ENCODE results near the gene PAXX. TPM values are rescaled to one million over a fixed set of nuclear protein-coding genes. Genes with fewer than 3 reads are reported as not detected.

Gene PAXX
- total RNA-seq, 1 donor from 2014 or later = 84.9 TPM

DNA sequence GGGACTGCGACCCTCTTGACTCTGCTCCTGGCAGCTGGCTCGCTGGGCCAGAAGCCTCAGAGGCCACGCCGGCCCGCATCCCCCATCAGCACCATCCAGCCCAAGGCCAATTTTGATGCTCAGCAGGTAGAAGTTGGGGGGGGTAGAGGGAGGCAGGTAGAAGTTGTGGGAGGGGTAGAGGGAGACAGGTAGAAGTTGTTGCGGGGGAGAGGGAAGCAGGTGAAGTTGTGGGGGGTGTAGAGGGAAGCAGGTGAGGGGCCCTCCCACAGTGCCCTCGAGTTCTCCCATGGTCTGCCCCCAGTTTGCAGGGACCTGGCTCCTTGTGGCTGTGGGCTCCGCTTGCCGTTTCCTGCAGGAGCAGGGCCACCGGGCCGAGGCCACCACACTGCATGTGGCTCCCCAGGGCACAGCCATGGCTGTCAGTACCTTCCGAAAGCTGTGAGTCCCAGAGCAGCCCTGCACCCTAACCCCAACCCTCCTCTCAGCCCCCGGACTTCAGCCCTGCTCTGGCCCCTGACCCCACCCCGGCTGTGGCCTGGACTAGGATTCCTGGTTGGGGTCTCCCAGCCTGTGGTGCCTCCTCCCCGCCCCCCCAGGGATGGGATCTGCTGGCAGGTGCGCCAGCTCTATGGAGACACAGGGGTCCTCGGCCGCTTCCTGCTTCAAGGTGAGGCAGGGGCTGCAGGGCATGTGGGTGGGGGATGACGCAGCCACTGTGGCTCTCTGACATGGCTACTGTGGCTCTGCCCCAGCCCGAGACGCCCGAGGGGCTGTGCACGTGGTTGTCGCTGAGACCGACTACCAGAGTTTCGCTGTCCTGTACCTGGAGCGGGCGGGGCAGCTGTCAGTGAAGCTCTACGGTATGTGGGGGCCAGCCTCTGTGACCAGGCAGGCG, 46.6 kb upstream of the PAXX start:
- H3K4me1 Mint-ChIP-seq = peaks cover 4% of the 10 kb centered on the region
- H3K36me3 Mint-ChIP-seq (ENCODE audit: low read depth) = no peaks in the 10 kb centered on the region
- H3K9me3 Mint-ChIP-seq = no peaks in the 10 kb centered on the region
- H3K27me3 Mint-ChIP-seq (ENCODE audit: low read depth) = no peaks in the 10 kb centered on the region
- TF ChIP-seq, protein P1, sequence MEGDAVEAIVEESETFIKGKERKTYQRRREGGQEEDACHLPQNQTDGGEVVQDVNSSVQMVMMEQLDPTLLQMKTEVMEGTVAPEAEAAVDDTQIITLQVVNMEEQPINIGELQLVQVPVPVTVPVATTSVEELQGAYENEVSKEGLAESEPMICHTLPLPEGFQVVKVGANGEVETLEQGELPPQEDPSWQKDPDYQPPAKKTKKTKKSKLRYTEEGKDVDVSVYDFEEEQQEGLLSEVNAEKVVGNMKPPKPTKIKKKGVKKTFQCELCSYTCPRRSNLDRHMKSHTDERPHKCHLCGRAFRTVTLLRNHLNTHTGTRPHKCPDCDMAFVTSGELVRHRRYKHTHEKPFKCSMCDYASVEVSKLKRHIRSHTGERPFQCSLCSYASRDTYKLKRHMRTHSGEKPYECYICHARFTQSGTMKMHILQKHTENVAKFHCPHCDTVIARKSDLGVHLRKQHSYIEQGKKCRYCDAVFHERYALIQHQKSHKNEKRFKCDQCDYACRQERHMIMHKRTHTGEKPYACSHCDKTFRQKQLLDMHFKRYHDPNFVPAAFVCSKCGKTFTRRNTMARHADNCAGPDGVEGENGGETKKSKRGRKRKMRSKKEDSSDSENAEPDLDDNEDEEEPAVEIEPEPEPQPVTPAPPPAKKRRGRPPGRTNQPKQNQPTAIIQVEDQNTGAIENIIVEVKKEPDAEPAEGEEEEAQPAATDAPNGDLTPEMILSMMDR (conservative IDR thresholded peaks at IDR 0.05) = no peak
- peak overlapping the region; percentile 23 for H3K4me3 Mint-ChIP-seq
- no peak for DNase-seq (ENCODE audit: low read depth, low spot score)
- no peak overlapping the region for H3K27ac Mint-ChIP-seq (ENCODE audit: unreplicated experiment)

DNA sequence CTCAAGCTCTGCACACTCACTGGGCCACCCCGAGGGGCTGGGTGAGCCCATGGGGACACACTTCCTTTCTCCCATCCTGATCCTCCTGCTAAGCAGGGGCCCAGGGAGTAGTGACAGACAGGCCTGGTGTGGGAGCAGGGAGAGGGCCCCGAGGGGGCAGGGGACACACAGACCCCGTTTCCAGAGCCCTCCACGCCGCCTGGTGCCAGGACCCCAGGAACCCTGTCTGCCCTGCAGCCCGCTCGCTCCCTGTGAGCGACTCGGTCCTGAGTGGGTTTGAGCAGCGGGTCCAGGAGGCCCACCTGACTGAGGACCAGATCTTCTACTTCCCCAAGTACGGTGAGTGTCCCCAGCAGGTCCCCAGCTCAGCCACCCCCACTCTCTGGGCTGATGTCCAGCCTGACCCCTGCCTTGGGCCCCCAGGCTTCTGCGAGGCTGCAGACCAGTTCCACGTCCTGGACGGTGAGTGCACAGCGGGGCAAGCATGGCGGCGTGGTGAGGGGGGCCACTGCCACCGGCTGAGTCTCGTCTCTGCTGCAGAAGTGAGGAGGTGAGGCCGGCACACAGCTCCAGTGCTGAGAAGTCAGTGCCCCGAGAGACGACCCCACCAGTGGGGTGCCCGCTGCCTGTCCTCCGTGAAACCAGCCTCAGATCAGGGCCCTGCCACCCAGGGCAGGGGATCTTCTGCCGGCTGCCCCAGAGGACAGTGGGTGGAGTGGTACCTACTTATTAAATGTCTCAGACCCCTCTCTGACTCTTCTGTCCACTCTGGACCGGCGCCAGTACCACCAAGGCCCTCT, 45.8 kb upstream of the PAXX start:
- Mint-ChIP-seq H3K4me1 (peaks cover 4% of the 10 kb centered on the region), H3K9me3 (no peaks in the 10 kb centered on the region), H3K36me3 (ENCODE audit: low read depth) (no peaks in the 10 kb centered on the region), H3K4me3 (peak overlapping the region; percentile 56), H3K27ac (ENCODE audit: unreplicated experiment) (no peak overlapping the region), H3K27me3 (ENCODE audit: low read depth) (no peaks in the 10 kb centered on the region)
- TF ChIP-seq, protein P1 (conservative IDR thresholded peaks at IDR 0.05) = no peak
- no peak for DNase-seq (ENCODE audit: low read depth, low spot score)

DNA sequence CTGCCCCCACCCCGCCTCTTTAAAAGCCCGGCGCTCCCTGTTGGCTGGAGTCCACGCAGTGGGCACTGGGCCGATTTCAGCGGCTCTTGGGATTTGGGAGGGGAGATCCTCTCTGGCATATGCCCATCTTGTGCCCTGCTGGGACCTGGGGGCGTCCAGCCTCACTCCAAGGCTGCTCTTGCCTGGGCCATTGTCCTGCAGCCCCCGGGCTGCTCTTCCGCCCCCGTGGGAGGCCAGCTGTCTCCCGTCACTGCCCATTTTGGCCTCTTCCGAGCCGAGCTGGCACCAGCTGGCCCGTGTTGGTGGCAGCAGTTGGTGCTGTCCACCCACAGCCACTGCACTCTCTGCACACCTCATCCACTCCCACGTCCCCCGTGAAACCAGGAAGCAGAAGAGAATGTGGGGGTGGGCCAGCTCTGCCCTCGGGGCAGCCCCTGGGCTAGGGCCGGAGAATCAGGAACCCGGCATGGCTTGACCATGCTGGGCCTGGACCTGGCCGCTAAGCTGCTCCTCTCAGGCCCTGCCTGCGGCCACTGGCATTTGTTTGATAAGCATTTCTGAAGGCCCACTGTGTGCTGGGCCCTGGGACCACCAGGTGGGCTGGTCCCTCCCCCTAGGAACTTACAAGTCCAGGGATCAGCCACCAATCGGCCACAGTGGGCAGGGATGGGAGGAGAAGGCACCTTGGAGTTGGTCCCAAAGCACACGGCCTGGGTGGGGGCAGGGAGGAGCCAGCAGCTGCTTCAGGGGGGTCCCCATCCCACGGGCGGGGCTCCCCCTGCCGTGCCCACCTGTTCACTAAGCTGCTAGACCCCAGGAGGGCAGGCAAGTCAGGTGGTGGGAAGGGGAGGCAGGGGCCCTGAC, 45.0 kb upstream of the PAXX start:
- no peak for DNase-seq (ENCODE audit: low read depth, low spot score)
- H3K9me3 Mint-ChIP-seq = no peaks in the 10 kb centered on the region
- peaks cover 4% of the 10 kb centered on the region for H3K4me1 Mint-ChIP-seq
- H3K27ac Mint-ChIP-seq (ENCODE audit: unreplicated experiment) = no peak overlapping the region
- no peaks in the 10 kb centered on the region for H3K27me3 Mint-ChIP-seq (ENCODE audit: low read depth)
- TF ChIP-seq, protein P1 (conservative IDR thresholded peaks at IDR 0.05) = no peak
- H3K36me3 Mint-ChIP-seq (ENCODE audit: low read depth) = no peaks in the 10 kb centered on the region
- peak overlapping the region; percentile 56 for H3K4me3 Mint-ChIP-seq

DNA sequence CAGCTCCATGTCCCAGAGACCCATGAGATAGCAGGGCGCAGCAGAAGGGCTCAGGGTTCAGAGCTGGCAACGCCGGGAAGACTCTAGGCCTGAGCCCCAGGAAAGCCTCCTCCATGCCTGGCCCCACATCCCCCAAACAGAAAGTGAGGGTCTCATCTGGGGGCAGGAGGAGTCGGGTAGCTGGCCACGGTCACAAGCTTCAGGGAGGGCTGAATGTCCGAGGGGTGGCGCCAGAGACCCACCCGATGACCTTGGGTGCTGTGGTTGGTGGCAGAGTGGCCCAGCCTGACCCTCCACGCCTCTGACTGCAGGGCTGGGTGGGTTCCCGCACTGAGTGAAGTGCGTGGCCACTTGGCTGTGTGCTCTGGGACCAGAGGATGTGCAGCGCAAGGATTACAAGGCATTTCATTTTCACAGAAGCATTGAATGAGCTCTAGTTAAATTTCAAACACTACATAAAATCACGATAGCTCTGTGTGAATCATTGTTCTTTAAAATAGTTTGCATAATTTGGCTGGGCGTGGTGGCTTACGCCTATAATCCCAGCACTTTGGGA, 44.2 kb upstream of the PAXX start:
- H3K4me3 Mint-ChIP-seq = peak overlapping the region; percentile 83
- TF ChIP-seq, protein P1 (conservative IDR thresholded peaks at IDR 0.05) = peak; percentile 54
- peaks cover 4% of the 10 kb centered on the region for H3K4me1 Mint-ChIP-seq
- H3K27me3 Mint-ChIP-seq (ENCODE audit: low read depth) = no peaks in the 10 kb centered on the region
- peak; percentile 49 for DNase-seq (ENCODE audit: low read depth, low spot score)
- H3K27ac Mint-ChIP-seq (ENCODE audit: unreplicated experiment) = no peak overlapping the region
- no peaks in the 10 kb centered on the region for H3K9me3 Mint-ChIP-seq
- no peaks in the 10 kb centered on the region for H3K36me3 Mint-ChIP-seq (ENCODE audit: low read depth)

Measured in neural crest cell (in vitro differentiated cells).